Measurements from ENCODE around the gene HID1. TPM values are rescaled to one million over a fixed set of nuclear protein-coding genes. Genes with fewer than 3 reads are reported as not detected.

HID1 gene
- total RNA-seq (2022): 114 and 122 TPM in 2 replicates
- percentile 64 among the genes with signal in this experiment for Bru-seq, nascent RNA
- BruChase-seq, experiment 1, labeled RNA remaining after a 6-hour chase: percentile 81 among the genes with signal in this experiment
- percentile 74 among the genes with signal in this experiment for BruChase-seq, experiment 2, labeled RNA remaining after a 2-hour chase
- long read RNA-seq, transcript HID1-202 (19 exons, 3,271 nt): major isoform, 40 of 98 reads
- long read RNA-seq, partial matches to known transcripts: 22 of 98 reads
- long read RNA-seq, other reads (novel, unspliced or antisense): 35 of 98 reads

GRCh38 chr17:74972107-74972972 lies at the start of gene HID1:
TSS of gene HID1 (minus strand) at chr17:74972759. CDS start at chr17:74972656, 103 bp downstream.
- peak; percentile 86 for DNase-seq
- H3K36me3 Mint-ChIP-seq (ENCODE audit: insufficient read depth, unreplicated experiment): peaks cover 47% of the 10 kb centered on the region
- no peaks in the 10 kb centered on the region for H3K27me3 Mint-ChIP-seq (ENCODE audit: unreplicated experiment)
- peaks cover 38% of the 10 kb centered on the region for H3K4me1 Mint-ChIP-seq (ENCODE audit: low read depth, unreplicated experiment)
- CTCF ChIA-PET: interaction anchor here (0.6 to 4.2 kb wide), 9 partner anchors 10 to 775 kb away, joined by 3 to 26 read pairs (median 5); partner anchors contain the start of genes CDR2L and MRPL58
- TF ChIP-seq CTCF (IDR thresholded peaks at IDR 0.05; ENCODE audit: unreplicated experiment): no peak
- peak within 1 kb of the TSS; percentile 76 for H3K27ac Mint-ChIP-seq (ENCODE audit: unreplicated experiment)
- peak within 1 kb of the TSS; percentile 72 for H3K4me3 Mint-ChIP-seq (ENCODE audit: low read depth, unreplicated experiment)
- no TSS peak for BruUV-seq (replicated peaks)
- H3K9me3 Mint-ChIP-seq (ENCODE audit: low read depth, unreplicated experiment): no peaks in the 10 kb centered on the region
- intact Hi-C loops (cut with micrococcal nuclease; ENCODE audit: unreplicated experiment): no loop called here

- Mint-ChIP-seq H3K27ac (ENCODE audit: unreplicated experiment) (no peak overlapping the region), H3K36me3 (ENCODE audit: insufficient read depth, unreplicated experiment) (peaks cover 12% of the 10 kb centered on the region), H3K9me3 (ENCODE audit: low read depth, unreplicated experiment) (no peaks in the 10 kb centered on the region), H3K27me3 (ENCODE audit: unreplicated experiment) (no peaks in the 10 kb centered on the region), H3K4me1 (ENCODE audit: low read depth, unreplicated experiment) (no peaks in the 10 kb centered on the region), H3K4me3 (ENCODE audit: low read depth, unreplicated experiment) (no peak overlapping the region)
- DNase-seq: no peak
- intact Hi-C loops (cut with micrococcal nuclease; ENCODE audit: unreplicated experiment): no loop called here
- TSS peak; percentile 28 for BruUV-seq (replicated peaks)
- TF ChIP-seq CTCF (IDR thresholded peaks at IDR 0.05; ENCODE audit: unreplicated experiment): no peak
- CTCF ChIA-PET: no interaction called here
Observed at GRCh38 chr17:75020331-75021110, 48.0 kb upstream of the HID1 start.

- no peak for TF ChIP-seq CTCF (IDR thresholded peaks at IDR 0.05; ENCODE audit: unreplicated experiment)
- no TSS peak for BruUV-seq (replicated peaks)
- intact Hi-C loops (cut with micrococcal nuclease; ENCODE audit: unreplicated experiment): no loop called here
- CTCF ChIA-PET: no interaction called here
- peaks cover 18% of the 10 kb centered on the region for H3K36me3 Mint-ChIP-seq (ENCODE audit: insufficient read depth, unreplicated experiment)
- H3K9me3 Mint-ChIP-seq (ENCODE audit: low read depth, unreplicated experiment): no peaks in the 10 kb centered on the region
- no peak overlapping the region for H3K27ac Mint-ChIP-seq (ENCODE audit: unreplicated experiment)
- H3K27me3 Mint-ChIP-seq (ENCODE audit: unreplicated experiment): no peaks in the 10 kb centered on the region
- H3K4me1 Mint-ChIP-seq (ENCODE audit: low read depth, unreplicated experiment): no peaks in the 10 kb centered on the region
- DNase-seq: no peak
- no peak overlapping the region for H3K4me3 Mint-ChIP-seq (ENCODE audit: low read depth, unreplicated experiment)
Observed at GRCh38 chr17:75019710-75020109, 47.2 kb upstream of the HID1 start.

GRCh38 chr17:75019146-75019545 lies 46.6 kb upstream of the HID1 start:
- H3K27ac Mint-ChIP-seq (ENCODE audit: unreplicated experiment): no peak overlapping the region
- CTCF ChIA-PET: no interaction called here

More at GRCh38 chr17:75019146-75019545, 46.6 kb upstream of the HID1 start:
- Mint-ChIP-seq H3K9me3 (ENCODE audit: low read depth, unreplicated experiment) (no peaks in the 10 kb centered on the region), H3K4me1 (ENCODE audit: low read depth, unreplicated experiment) (peaks cover 2% of the 10 kb centered on the region), H3K36me3 (ENCODE audit: insufficient read depth, unreplicated experiment) (peaks cover 19% of the 10 kb centered on the region), H3K27me3 (ENCODE audit: unreplicated experiment) (no peaks in the 10 kb centered on the region), H3K4me3 (ENCODE audit: low read depth, unreplicated experiment) (no peak overlapping the region)
- DNase-seq: no peak
- no peak for TF ChIP-seq CTCF (IDR thresholded peaks at IDR 0.05; ENCODE audit: unreplicated experiment)
- intact Hi-C loops (cut with micrococcal nuclease; ENCODE audit: unreplicated experiment): no loop called here
- no TSS peak for BruUV-seq (replicated peaks)
